ENCODE data around the gene CBR4.
A peak's percentile ranks its signal among the peaks of the same experiment; 100 is the strongest.

CBR4 gene

DNA sequence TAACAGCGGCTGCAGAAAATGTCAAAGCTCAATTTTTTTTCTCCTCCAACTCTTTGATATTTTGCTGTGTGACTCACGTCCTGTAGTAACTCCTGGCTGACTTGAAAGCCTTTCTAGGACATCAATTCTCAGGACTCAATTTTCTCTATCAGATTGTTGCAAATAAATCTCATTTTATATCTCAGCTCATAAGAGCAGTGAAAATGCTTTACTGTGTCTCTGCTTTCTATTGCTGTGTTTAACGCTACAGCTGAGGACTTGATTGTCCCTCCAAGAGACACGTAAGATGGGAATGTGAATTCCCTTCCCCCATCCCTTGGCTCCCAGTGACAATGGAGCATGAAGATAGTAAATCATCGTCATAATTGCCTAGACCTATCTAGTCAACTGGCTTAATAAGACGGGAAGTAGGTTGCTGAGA lies 20.5 kb upstream of the CBR4 start:
- Histone ChIP-seq H3K4me3 (ENCODE audit: low read depth, low read length) (no peak overlapping the region), H3K27me3 (replicated peaks) (no peaks in the 10 kb centered on the region), H3K36me3 (replicated peaks) (no peaks in the 10 kb centered on the region), H3K27ac (no peak overlapping the region)
- in situ Hi-C loops (cut with HindIII; ENCODE audit: low pct_ligation_motif_present, low sequenced_read_pairs): loop anchor here (25.0 kb wide), 1 partner anchor 457 kb away; no protein-coding TSS in a partner anchor
- peak; percentile 18 for DNase-seq
- no peak for TF ChIP-seq CTCF (IDR thresholded peaks at IDR 0.05; ENCODE audit: low read depth, low read length, missing control alignments)

DNA sequence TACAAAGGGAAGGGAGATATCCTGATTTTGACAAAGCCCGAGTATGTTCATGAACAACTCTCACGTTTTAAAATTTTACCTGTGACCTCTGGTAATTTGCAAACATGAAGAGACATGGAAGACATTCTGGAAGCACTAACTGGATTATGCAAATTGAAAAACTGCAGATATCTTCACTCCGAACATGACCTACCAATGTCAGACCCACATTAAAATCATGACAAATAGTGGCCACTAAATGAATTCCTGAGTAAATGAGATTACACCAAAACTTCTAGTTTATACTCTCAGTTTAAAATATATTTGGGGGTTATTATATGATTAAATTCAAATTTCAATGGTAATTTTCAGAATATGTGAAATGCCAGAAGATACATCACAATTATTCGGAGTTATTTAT lies 19.9 kb upstream of the CBR4 start:
- Histone ChIP-seq H3K36me3 (replicated peaks) (no peaks in the 10 kb centered on the region), H3K27me3 (replicated peaks) (no peaks in the 10 kb centered on the region), H3K27ac (no peak overlapping the region), H3K4me3 (ENCODE audit: low read depth, low read length) (no peak overlapping the region)
- in situ Hi-C loops (cut with HindIII; ENCODE audit: low pct_ligation_motif_present, low sequenced_read_pairs): loop anchor here (25.0 kb wide), 1 partner anchor 457 kb away; no protein-coding TSS in a partner anchor
- no peak for DNase-seq
- TF ChIP-seq CTCF (IDR thresholded peaks at IDR 0.05; ENCODE audit: low read depth, low read length, missing control alignments): no peak

DNA sequence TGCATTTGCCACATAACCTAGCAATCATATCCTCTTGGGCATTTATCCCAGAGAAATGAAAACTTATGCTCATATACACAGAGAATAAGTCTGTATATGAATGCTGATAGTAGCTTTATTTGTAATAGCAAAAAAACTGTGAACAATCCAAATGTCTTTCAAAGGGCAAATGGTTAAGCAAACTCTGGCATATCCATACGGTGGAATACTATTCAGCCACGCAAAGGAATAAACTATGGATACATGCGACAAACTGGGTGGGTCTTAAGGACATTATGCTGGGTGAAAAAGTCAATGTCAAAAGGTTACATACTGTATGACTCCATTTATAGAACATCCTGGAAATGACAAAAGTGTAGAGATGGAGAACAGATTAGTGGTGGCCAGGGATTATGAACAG lies 17.6 kb upstream of the CBR4 start:
- no peak for TF ChIP-seq CTCF (IDR thresholded peaks at IDR 0.05; ENCODE audit: low read depth, low read length, missing control alignments)
- Histone ChIP-seq H3K27ac (no peak overlapping the region), H3K4me3 (ENCODE audit: low read depth, low read length) (no peak overlapping the region), H3K36me3 (replicated peaks) (no peaks in the 10 kb centered on the region), H3K27me3 (replicated peaks) (no peaks in the 10 kb centered on the region)
- in situ Hi-C loops (cut with HindIII; ENCODE audit: low pct_ligation_motif_present, low sequenced_read_pairs): loop anchor here (25.0 kb wide), 1 partner anchor 460 kb away; no protein-coding TSS in a partner anchor
- DNase-seq: no peak

DNA sequence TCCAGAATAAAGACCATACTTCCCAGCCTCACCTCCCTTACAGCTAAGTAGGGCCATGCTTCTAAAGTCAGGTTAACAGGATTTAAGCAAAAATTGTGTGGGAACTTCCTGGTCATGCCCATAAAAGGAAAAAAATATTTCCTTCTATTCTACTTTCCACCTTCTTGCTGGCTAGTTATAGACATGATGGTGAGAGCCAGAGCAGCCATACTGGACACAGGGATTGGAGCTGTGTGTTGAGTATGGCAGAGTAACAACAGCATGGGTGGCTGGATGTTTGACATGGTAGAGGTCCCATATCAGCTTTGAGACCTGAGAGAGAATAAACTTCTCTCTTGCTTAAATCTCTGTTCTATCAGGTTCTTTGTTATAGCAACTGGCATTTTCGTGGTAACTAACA lies 15.1 kb upstream of the CBR4 start:
- in situ Hi-C loops (cut with HindIII; ENCODE audit: low pct_ligation_motif_present, low sequenced_read_pairs): loop anchor here (25.0 kb wide), 1 partner anchor 462 kb away; no protein-coding TSS in a partner anchor
- no peak for TF ChIP-seq CTCF (IDR thresholded peaks at IDR 0.05; ENCODE audit: low read depth, low read length, missing control alignments)
- no peak for DNase-seq

DNA sequence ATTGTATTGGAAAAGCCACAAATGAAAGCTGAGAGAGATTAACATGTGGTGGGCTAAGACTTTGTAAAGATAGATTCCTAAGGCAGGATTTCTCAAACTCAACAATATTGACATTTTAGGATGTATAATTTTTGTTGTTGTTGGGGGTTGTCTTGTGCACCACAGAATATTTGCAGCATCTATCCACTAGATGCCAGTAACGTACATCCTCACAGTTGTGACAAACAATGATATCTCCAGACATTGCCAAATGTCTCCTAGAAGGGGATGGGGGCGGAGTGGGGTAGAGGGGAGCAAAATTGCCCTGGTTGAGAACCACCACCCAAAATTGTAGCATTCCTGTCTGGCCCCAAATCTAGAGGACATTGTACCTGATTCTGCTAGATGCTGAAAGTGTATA lies 14.7 kb upstream of the CBR4 start:
- Histone ChIP-seq H3K27me3 (replicated peaks) (no peaks in the 10 kb centered on the region), H3K36me3 (replicated peaks) (no peaks in the 10 kb centered on the region), H3K27ac (no peak overlapping the region), H3K4me3 (ENCODE audit: low read depth, low read length) (no peak overlapping the region)
- in situ Hi-C loops (cut with HindIII; ENCODE audit: low pct_ligation_motif_present, low sequenced_read_pairs): loop anchor here (25.0 kb wide), 1 partner anchor 463 kb away; no protein-coding TSS in a partner anchor
- DNase-seq: peak; percentile 35
- peak; percentile 70 for TF ChIP-seq CTCF (IDR thresholded peaks at IDR 0.05; ENCODE audit: low read depth, low read length, missing control alignments)

More for the DNA sequence above, 15.1 kb upstream of the CBR4 start:
- H3K27me3 ChIP-seq (replicated peaks): no peaks in the 10 kb centered on the region
- H3K27ac ChIP-seq: no peak overlapping the region
- H3K4me3 ChIP-seq (ENCODE audit: low read depth, low read length): no peak overlapping the region
- no peaks in the 10 kb centered on the region for H3K36me3 ChIP-seq (replicated peaks)

DNA sequence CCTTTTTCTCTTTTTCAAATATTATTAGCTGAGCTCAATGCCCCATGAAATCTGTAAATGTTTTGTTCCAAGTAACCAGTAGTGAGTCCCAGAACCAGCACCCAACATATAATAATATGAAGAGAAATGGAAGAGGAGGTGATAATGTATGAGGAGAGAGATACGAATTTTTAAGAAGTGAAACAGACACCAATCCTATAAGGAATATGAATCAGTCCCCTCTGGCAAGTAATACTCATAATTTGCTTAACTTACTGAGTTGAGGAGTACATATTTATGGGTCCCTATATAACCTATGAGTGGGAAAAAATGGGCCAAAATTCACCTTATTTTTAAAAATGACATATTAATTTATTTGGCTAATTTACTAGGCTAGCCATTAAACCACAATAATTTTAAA lies 8.4 kb upstream of the CBR4 start:
- Histone ChIP-seq H3K27ac (no peak overlapping the region), H3K36me3 (replicated peaks) (no peaks in the 10 kb centered on the region), H3K27me3 (replicated peaks) (no peaks in the 10 kb centered on the region), H3K4me3 (ENCODE audit: low read depth, low read length) (no peak overlapping the region)
- no peak for DNase-seq
- in situ Hi-C loops (cut with HindIII; ENCODE audit: low pct_ligation_motif_present, low sequenced_read_pairs): no loop called here
- no peak for TF ChIP-seq CTCF (IDR thresholded peaks at IDR 0.05; ENCODE audit: low read depth, low read length, missing control alignments)
